NOMO-1 treated with DMSO at 0.1 percent for 48 hours (cell line): Measurements from ENCODE around the gene SNX20.

Source experiments
- DNase-seq: peaks from one replicate; lab custom pipeline; 2025; ENCODE audit not compliant: unreplicated experiment; lab: John Stamatoyannopoulos, UW

SNX20 gene

DNA sequence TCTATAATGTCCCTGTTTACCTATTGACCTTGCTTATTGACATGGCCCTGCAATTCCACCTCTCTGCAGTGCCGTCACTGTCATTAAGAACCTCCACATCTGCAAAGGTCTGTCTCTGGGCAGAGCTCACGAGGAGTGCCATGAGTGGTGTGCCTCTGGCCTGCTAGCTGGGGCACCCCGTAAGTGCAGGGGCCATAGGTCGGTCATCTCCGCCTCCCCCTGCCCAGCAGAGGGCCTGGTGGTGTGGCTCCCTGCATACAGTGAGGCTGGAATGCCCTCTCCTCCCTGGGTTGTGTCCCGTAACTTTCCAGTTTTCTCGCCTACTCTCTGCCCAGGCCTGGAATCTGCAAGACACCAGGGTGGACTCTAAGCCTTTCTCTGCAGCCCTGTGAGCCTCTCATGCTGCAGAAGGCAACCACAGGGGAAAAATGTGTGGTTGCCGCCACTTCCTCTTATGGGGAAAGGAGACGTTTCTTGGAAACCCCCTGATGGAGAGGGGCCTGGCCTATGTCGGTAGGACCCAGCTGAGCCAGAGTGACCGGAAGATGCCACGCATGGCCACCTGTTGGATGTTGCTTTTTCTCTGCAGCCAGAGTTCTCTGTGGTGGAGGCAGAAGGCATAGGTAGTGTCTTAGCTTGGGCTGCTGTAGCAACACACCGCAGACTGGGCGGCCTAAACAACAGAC lies 2.7 kb upstream of the SNX20 start:
- DNase-seq: peak; percentile 83

DNA sequence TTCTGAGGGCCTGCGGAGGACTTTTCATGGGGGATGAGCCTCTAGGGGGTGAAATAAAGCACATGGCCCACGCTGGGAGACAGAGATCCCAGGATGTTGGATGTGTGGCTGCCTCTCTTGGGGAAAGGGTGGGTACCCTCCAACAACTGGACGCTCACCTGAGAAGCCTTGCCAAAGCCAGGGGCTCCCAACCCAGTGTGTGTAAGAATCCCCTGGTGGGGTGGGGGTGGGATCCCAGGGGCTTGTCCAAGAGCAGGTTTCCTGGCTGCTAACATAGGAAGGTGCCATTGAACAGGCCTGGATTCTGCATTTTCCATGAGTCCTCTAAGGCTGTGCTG lies 587 bp downstream of the SNX20 start:
- no peak for DNase-seq

DNA sequence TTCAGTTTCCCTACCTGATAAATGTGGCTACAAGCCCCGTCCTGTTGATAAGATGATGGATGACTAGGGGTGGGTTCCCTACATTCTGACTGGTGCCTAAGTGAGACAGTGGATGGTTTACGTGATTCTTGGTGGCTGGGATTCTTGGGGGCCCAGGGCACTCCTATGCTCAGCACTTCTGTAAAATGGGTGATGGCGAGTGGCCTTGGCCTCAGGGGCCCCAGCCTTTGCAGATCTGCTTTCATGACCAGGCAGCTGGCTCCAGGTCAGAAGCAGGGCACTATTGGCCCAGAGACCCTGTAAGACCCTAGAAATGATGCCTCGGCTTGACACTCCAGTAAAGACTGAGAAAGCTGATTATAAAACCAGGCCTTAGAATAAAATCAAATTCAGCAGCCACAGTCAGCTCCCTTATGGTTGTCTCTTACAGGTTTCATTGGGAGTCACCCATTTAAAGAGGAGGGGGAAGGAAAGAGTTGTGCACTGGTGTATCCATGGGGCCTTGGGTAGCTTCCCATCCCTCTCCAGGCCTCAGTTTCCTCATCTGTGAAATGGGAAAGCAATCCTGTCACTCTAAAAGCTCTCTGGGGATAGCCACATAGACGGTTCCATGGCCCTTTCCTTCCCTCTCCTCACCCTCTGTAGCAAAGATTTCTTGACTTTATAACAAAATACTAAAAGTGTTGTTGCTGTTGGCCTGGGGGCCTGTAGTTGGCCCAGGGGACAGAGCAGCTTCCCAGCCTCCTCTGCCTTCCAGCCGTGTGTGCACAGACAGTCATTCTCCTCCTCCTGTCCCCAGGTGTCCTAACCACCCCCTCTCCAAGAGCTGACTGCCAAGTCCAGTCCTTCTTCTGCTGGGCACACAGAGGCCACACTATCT lies 1.2 kb downstream of the SNX20 start:
- no peak for DNase-seq

DNA sequence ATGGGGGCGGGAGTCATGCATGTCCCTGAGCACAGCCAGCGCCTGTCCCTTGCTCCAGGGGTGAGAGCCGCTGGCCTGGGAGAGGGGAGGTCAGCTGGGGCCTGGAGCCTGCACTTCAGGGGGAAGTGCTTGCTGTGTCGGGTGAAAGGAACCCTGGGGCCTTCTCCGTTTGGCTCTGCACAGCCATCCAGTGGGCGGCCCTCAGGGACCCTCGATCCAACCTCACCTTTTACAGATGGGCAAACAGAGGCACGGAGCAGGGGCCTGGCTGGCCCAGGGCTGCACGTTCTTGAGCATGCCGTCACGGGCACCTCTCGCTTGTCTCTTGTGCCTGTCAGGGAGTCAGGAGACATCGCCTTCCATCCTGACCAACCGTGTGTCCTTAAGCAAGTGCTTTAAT lies 1.8 kb downstream of the SNX20 start:
- no peak for DNase-seq

DNA sequence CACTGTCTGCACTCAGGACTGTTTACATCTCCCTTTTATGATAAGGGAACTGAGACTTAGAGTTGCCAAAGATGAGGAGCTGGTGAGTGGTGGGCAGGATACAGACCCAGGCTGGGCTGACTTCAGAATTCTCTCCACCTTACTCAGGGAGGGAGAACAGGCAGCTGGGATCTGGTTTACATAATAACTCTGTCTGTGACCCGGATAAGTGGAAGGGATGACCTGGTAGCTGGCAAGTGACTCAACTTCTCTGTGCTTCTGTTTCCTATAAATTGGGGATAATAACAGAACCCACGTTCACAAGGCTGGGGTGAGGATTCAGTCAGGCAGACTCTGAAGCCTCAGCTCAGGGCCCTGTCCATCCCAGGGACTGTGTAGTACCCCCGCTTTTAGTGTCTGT lies 2.6 kb downstream of the SNX20 start:
- DNase-seq: no peak

DNA sequence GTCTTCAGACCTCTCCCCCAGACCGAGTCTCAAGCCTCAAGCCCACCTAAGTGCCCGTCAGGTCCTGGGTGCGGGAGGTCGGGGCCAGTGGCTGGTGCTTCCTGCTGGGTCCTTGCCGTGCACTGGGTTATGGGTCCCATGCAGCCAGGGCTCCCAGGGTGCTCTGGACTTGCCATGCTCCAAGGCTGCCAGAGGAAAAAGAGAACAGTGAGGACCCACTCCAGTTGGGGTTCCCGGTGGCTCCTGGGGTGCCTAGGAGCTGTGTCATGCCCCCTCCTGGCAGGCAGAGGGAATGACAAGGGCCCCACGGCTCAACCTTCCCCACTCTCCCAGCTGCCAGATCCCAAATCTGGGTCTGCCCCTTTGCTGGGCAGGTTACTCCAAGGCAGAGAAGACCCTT lies 3.8 kb downstream of the SNX20 start:
- no peak for DNase-seq

DNA sequence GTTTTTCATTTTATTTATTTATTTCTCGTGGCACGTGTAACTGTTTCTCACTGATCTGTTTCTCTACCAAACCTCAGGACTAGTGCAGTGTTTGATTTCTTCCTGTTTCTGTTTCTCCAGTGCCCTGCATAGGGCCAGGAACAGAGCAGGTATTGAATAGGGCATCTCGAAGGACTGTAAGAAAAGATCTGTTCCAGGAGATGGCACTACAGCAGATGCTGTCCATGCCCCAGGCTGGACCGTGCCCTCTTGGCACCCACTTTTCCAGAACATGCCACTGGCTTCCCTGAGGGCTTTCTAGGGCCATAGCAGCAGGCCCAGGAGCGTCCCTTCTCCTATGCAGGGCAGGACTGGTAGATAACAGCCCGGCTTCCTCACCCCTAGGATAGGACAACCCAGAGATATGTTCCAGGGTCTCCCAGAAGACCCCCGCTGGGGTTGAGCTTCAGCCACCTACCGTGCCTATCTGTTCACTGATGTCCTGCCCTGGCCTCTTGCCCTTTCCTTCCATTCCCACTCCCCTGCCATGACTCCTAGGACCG lies 4.4 kb downstream of the SNX20 start:
- no peak for DNase-seq

DNA sequence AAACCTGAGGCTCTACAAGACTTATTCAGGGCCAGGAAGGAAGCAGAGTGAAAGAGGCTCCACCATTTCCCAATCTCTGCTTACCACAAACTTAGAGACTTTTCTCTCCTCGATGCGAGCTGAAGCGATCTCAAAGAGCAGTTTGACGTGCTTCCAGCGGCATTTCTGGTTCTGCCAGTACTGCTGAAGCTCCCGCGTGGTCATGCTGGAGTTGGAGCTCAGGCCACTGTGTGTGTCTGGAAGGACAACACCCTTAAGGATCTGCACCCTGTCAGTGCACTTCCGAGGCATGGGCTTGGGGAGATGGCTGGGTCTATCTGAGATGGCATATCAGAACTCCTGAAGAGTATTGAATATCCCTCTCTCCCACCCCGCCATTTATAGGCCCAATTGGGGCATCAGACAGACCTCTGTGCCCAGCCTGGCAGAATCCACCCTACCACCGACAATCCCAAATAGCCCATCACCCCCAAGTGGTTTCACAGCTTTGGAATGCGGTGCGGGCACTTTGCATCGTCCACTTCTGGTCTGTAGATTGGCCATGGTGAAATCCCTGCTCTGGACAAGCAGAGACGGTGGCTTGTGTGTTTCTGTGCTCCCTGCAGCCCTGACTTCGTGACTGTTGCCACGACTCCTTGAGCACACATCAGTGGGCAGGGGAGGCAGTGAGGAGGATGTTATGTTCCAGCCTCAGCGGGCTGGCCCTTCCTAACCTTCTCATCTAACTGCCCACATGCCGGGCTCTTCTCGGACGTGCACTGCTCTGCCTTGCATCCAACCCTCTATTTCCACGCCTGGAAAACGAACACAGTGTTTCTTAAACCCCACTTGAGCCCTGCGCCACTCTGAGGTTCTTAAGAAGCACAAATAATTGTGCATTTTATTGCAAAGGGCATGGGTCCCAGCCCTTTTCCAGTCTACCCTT lies 5.2 kb downstream of the SNX20 start:
- no peak for DNase-seq

DNA sequence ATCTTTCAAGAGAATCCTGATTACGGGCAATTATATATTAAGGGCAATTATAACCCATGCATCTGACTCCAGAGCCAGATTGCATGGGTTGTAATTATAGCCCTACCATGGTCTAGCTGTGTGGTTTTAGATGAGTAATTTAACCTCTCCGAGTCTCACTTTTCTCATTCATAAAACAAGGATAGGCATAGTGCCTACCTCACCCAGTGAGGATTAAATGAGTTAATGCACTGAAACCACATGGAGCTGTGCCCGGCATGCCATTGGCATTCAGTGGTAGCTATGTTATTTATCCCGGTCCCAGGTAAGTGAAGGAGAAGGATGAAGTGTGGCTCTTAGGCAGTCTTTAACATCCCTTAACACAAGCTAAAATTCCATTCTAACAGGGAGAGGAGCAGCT lies 6.3 kb downstream of the SNX20 start:
- no peak for DNase-seq

DNA sequence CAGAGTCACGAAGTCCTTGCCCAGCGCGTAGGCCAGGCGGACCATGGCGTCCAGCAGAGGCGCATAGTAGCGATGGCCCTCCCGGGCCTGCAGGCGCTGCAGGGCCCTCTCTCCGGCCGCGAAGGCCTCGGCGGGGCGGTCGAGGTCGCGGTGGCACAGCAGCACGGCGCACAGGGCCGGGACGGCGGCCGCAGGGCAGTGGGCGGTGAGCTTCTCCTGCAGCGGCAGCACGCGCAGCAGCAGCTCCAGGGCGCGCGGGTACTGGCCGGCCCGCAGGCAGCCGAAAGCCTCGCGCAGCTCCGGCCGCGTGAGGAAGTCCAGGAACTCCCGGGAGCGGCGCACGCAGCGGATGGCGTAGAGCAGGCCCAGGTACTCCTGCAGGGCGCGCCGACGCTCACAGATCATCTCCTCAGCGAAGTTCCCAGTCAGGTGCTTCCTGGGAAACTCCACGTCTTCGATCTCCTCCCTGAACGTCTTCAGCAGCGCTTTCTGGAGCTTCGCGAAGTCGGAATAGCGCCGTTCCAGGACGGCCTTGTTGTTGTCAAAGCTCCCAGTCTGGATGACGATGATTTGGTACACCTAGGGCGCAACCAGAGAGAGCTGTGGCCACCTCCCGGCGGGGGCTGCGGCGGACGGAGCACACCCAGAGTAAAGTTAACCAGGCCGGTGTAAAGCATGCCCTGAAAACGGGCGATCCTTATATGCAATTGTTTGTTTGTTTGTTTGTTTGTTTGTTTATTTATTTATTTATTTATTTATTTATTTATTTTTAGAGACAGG lies 7.4 kb downstream of the SNX20 start:
- DNase-seq: no peak

DNA sequence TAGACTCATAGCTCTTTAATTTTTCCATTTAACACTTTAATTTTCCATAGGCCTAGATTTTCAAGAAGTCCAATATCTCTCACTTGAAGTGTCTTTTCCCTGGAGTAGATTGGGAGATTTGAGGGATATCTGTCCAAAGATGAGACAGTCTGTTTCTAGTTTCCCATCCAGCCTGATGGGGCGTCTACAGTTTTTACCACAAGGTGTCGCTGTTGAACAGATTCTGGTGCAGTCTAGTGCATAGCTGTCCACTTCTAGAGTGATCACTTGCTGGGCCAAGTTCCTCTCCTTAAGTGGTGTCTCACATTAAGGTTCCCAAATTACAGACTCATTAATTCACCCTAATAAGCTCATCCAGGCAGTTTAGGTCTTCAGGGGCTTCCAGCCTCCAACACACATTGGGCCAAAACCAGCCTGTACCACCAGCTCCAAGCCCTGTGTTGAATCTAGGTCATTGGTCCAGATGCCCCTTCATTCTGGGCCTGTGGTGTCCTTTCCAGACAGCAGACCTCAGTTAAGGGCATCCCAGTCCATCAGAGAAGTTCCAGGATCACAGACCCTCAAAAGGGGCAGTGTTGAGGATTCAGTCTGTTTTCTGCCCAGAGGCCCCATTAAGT lies 9.4 kb downstream of the SNX20 start:
- peak; percentile 20 for DNase-seq

DNA sequence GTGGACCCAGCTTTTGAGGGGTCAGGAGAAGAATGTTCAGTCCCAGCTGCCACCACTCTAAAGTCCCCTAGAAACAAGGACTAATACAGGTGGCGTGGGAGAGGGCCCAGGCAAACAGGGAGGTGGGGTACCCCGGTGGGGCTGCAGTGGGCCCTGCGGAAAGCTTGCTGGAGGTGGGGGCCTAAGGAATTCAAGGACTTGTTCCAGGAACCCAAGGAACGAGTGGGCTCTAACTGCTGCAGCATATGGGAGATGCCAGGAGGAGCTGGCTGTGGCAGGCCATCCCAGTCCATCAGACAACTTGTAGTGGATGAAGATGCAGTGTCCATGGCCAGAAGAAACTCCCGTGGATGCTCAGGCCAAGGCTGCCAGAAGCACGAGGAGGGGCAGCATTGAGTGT lies 10.6 kb downstream of the SNX20 start:
- DNase-seq: no peak

DNA sequence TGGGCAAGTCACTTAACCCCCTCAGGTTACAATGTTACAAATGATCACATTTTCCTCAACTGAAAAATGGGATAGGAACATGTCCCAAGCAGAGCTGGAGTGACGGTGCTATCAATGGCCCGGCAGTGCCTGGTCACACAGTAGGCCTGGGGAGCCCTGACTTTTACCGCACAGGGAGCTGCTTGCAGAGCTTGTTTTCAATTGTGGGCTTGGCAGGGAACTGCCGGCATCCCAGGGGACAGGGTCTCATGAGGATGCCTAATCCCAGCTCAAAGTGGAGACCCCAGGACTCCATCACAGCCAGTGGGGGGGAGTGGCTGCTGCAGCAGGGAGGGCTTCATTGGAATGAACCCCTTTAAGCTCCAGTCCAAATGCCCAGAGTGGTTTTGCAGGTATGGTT lies 11.4 kb downstream of the SNX20 start:
- DNase-seq: no peak

DNA sequence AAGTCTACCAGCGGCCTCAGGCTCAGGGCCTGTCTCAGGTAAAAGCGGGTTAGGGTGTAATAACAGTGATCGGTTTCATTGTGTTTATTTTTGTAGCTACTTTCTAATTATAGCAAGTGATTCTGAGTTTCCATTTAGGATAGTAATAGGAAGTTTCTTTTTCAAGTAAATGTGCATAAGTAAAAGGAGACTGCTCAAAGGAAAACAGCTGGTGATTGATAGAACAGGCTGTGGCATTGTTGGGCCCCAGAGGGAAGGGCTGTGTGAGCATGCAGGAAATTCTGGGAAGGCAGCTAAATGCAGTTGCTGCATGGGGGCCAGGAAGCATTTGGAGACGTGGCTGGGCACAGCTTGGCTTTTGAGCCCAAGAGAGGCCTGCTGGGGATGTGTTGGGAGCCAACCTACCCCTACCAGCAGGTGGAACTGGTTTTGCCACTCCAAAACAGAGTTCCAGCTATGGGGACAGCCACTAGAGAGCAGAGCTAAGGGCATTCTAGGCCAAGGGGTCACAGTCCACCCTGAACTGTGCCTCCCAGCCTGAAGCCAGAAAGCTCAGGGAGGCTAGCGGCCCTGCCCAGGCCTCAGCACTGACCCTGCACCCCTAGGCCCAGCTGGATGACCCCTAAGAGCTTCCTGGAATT lies 12.6 kb downstream of the SNX20 start:
- DNase-seq: no peak

DNA sequence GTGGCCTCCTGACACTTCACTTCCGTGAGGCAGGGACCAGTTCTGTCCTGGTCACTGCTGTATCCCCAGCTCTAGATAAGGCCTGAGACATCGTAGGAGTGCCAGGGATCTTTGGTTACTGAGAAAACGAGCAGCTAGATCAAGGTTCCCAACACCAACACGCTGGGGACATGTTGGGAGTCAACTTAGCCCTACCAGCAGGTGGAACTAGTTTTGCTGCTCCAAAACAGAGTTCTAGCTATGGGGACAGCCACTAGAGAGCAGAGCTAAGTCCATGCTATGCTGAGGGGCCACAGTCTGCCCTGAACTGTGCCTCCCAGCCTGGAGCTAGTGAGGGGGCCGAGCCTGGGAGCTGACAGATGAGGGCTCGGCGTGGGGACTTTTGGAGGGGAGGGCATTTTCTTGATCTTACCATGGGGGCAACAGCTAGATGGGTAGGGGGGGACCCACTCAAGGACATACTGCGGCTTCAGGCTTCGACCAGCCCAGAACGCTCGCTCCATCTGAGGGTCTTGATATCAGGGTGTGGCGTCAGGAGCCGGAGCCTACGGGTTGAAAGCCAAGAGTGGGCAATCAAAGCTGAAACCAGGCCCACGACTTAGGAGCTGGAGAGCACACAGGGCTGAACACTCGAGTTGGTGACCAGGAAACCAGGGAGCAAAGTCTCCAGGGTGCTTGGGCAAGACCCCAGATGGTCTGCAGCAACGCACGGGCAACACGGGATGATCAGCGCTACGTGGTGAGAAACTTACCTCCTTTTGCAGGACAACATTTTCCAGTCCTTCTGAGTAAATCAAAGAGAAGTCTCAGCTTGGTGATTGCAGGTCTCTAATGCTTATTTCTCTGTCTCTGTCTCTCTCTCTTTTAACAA lies 13.4 kb downstream of the SNX20 start:
- DNase-seq: no peak

DNA sequence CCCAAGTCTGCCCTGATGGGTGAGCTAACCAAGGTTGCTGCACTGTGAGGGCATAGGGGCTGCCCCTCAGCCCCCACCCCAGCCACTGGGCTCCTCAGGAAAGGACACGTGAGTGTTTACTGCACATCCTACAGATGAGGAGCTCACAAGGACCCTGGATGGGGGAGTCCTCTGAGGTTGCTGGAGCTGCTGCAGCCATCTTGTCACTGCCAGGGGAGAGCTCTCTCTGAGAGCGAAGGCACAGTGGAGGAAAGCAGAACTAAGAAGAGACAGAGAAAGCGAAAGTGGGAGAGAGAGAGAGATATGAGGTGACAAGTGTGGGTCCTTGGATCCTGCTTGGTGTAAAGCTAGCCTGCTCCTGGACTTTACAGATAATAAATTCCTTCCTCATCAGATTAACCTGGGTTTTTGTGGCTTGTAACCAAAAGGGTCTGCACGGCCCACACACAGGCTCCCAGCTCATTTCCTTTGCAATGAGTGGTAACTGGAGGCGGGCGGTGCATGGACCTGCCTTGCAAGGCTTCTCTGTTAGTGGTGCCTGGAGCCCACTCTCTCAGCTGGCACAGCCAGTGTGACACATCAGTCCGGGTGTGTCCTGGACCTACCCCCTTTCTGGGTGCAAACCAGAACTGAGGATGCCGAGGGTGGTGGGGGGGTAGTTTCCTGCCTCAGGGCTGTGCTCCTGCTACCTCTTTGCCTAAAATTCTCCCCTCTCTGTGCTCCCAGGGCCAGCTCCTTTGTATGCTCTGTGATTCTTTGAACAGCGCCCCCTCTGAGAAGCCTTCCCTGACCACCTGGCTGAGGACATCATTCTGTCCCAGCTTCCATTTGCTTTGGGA lies 14.2 kb downstream of the SNX20 start:
- peak; percentile 42 for DNase-seq

DNA sequence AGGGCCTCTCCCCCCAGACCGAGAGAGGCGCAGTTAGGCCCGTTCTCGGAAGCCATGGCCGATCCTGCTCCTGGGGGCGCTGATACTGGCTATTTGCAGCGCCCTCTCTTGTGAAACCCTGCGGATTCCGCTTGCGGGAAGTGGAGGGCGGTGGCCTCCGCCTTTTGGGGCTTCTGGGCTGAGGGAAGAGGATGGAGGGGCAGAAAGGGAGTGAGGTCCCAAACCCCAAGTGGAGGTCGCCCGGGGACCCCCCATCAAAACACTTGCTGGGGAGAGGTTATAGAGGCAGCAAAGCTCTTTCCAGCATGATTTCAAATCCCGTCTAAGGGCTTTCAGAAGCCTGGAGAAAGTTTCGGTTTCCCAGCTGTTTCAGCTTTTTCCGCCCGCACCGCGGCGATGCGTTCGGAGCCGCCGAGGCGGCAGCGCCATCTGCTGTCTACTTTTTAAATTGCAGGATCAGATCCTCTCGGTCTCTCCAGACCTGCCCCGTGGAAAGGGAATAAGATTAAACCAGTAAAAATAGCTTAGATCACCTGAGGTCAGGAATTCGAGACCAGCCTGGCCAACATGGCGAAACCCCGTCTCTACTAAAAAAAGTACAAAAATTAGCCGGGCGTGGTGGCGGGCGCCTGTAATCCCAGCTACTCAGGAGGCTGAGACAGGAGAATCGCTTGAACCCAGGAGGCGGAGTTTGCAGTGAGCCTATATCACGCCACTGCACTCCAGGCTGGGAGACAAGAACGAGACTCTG lies 15.8 kb downstream of the SNX20 start:
- DNase-seq: peak; percentile 52
